ENCODE data around the gene TMEM63C. TPM values are rescaled to one million over a fixed set of nuclear protein-coding genes. Genes with fewer than 3 reads are reported as not detected.

TMEM63C gene, protein sequence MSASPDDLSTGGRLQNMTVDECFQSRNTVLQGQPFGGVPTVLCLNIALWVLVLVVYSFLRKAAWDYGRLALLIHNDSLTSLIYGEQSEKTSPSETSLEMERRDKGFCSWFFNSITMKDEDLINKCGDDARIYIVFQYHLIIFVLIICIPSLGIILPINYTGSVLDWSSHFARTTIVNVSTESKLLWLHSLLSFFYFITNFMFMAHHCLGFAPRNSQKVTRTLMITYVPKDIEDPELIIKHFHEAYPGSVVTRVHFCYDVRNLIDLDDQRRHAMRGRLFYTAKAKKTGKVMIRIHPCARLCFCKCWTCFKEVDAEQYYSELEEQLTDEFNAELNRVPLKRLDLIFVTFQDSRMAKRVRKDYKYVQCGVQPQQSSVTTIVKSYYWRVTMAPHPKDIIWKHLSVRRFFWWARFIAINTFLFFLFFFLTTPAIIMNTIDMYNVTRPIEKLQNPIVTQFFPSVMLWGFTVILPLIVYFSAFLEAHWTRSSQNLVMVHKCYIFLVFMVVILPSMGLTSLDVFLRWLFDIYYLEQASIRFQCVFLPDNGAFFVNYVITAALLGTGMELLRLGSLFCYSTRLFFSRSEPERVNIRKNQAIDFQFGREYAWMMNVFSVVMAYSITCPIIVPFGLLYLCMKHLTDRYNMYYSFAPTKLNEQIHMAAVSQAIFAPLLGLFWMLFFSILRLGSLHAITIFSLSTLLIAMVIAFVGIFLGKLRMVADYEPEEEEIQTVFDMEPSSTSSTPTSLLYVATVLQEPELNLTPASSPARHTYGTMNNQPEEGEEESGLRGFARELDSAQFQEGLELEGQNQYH
- total RNA-seq: 0.65 and 0.71 TPM in 2 replicates

DNA sequence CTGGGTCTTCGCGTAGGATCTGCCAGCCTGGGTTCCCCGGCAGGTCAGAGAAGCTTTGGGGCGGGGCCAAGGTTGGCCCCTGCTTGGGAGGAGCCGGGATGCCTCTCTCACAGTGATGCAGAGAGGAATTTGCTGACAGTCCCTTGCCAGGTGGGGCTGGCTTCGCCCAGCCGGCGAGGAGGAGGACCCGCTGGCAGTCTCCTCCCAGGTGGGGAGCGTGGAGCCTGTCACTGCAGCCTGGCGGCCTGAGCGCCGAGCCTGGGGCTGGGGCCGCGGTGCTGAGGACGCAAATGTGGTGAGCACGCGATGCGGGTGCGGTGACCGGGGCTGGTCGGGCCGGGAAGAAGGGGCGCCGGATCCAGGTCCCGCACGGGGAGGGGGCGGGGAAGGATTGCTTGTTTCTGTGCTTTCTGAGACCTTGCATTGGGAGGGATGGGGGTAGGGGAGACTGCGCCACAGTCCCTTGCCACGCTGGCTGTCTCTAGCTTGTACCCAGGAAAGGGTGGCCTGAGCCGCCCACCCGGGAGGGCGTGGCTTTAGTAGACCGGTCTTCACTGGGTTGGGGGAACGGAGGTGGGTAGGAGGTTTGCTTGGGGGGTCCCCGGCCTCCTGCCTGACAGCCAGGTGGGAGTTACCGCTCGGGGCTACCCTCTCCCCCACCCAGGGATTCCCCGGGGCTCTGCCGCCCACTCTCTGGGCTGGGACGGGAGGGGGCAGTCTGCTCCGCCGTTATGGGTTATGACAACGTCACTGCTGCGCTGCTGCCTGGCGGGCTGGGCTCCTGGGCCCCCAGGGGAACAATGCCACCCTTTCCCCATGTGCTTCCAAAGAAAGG lies at the start of gene TMEM63C:
Gene TMEM63C, plus strand, starts transcription at position 196 of the 835 bp plus-strand sequence. CDS start 37,016 bp downstream, outside the sequence.

DNA sequence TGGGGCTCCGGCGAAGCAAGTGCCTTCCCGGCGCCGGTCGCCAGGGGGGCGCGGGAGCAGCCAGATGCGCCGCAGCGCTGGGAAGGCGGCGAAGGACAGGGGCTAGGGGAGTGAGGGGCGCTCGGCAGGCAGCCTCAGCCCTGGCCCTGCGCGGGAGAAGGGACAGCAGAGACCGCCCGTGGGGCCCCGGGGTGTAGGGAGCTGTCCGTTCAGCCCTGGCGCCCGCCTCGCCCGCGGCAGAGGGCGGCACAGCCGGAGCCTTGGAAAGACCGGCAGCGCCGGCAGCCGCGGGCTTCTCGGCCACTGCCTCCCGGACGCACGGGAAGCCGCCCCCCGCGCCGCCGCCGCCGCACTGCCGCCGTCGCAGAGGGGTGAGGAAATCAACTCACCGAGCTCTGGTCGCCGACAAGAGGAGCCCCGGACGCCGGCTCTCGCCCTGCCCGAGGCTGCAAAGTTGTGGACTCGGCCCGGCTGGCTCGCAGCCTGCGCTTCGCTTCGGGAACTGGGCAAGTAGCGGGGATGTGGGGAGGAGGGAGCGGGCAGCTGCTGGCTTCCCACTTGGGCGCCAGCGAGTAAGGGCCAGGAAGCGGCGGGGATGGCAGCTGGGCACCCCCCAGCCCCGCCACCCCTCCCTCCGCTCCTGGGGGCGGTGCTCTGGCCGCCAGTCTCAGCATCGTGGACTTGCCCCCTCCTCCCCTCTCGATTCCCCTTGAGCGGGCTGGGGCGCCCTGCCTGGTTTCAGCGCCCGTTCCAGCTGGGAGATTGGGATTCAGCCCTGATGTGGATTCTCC lies 40.2 kb upstream of the TMEM63C start, which contains the start of gene ZDHHC22:
Gene ZDHHC22, minus strand, starts transcription at position 578 of the 791 bp plus-strand sequence. CDS start 2,053 bp downstream, outside the sequence.

DNA sequence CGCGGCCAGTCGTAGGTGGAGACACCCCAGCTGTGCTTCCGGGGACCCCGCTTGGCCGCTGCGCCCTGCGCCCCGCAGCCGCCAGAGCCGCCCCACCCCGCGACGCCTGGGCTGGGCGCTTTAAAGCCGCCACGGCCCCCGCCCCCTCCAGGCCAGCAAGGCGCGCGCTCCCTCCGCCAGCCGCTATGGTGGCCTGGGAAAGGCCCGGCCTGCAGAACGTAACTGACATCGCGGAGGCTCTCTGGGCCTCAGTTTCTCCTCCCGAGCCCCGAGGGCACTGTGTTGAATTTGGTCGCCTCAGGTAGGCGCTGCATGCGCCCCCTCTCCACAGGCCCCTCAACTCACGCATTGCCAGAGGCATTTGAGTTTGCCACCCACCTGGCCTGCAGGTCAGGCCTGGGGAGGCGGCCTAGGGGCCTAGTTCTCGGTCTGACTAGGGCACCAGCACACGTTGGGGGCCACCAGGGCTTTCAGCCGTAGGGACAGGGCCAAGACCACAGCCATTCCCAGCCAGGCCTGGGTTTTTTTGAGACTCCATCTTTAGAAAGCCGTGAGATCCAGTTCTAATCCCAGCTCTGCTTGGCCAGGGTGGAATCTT lies 89.6 kb downstream of the TMEM63C start, which contains the start of gene NGB:
Gene NGB, minus strand, starts transcription at position 94 of the 598 bp plus-strand sequence. CDS start 269 bp downstream, outside the sequence.

Other genes with a start within 250 kb of the TMEM63C start
- 29.7 and 33.4 TPM in 2 replicates for gene IRF2BPL, start 153.1 kb upstream of the TMEM63C start, total RNA-seq
- gene CIPC, start 83.5 kb upstream of the TMEM63C start, total RNA-seq: 7.5 and 10.2 TPM in 2 replicates
- not detected in 2 replicates for gene ZDHHC22, start 40.0 kb upstream of the TMEM63C start, total RNA-seq
- gene NGB, start 89.4 kb downstream of the TMEM63C start, total RNA-seq: not detected in 2 replicates
- 9.0 and 9.9 TPM in 2 replicates for gene POMT2, start 139.1 kb downstream of the TMEM63C start, total RNA-seq
- 24.4 and 48.8 TPM in 2 replicates for gene GSTZ1, start 139.2 kb downstream of the TMEM63C start, total RNA-seq
- gene TMED8, start 195.3 kb downstream of the TMEM63C start, total RNA-seq: 9.7 and 9.8 TPM in 2 replicates
- gene SAMD15, start 195.6 kb downstream of the TMEM63C start, total RNA-seq: 3.1 TPM in 2 replicates
- gene NOXRED1, start 241.7 kb downstream of the TMEM63C start, total RNA-seq: 0.09 and 0.14 TPM in 2 replicates

All from smooth muscle cell of bladder (primary cell).